IMR-90 (cell line): ENCODE results near the gene KRT74. TPM values are rescaled to one million over a fixed set of nuclear protein-coding genes. Genes with fewer than 3 reads are reported as not detected.

Experiments used
- ATAC-seq: fragments of 200-7000 bp; cut with Tn5 transposase; 2 replicates; pipeline ENCODE4 v1.9.1; 2020; ENCODE audit warnings: low read depth, mild to moderate bottlenecking, moderate library complexity
- BruUV-seq: library from RNA; stranded (reverse); fragments of 400-500 nt; replicated peaks from 2 replicates; lab custom pipeline; 2021; lab: Mats Ljungman, UMichigan
- CTCF ChIA-PET: fragments of 300-600 bp; formaldehyde crosslinking; extraction: SDS; loops from one replicate; lab custom pipeline; 2021; ENCODE audit warnings: antibody characterized with exemption; lab: Yijun Ruan, JAX
- POLR2A ChIA-PET: fragments of 300-600 bp; sonication (Branson Sonifier 250); formaldehyde crosslinking; loops from one replicate; lab custom pipeline; 2022; ENCODE audit warnings: antibody characterized with exemption; ENCODE audit not compliant: unreplicated experiment; lab: Charles Lee
- DNase-seq: peaks from one replicate; pipeline ENCODE4 v3.0.0; 2013
- H2AFZ ChIP-seq: replicated peaks from 2 replicates; pipeline ENCODE3; 2013; ENCODE audit warnings: low read length, mild to moderate bottlenecking; ENCODE audit not compliant: poor library complexity
- H2AK5ac ChIP-seq: 2 replicates; pipeline ENCODE4 v1.6.1; 2013; ENCODE audit warnings: low read depth, low read length, inconsistent platforms
- H2AK9ac ChIP-seq: replicated peaks from 2 replicates; pipeline ENCODE3; 2013; ENCODE audit warnings: mild to moderate bottlenecking, low read depth, low read length, moderate library complexity; ENCODE audit not compliant: poor library complexity
- H2BK120ac ChIP-seq: 2 replicates; pipeline ENCODE4 v1.6.1; 2013; ENCODE audit warnings: low read depth, low read length, inconsistent platforms
- H2BK15ac ChIP-seq: 3 replicates; pipeline ENCODE4 v1.6.1; 2013; ENCODE audit warnings: low read depth, low read length, inconsistent platforms
- H2BK20ac ChIP-seq: 2 replicates; pipeline ENCODE4 v1.6.1; 2013; ENCODE audit warnings: low read depth, mild to moderate bottlenecking, inconsistent platforms, low read length, moderate library complexity
- H2BK5ac ChIP-seq: 2 replicates; pipeline ENCODE4 v1.6.1; 2013; ENCODE audit warnings: mild to moderate bottlenecking, low read depth, low read length, inconsistent platforms; ENCODE audit not compliant: poor library complexity, severe bottlenecking
- H3K14ac ChIP-seq: replicated peaks from 2 replicates; pipeline ENCODE4 v1.6.1; 2013; ENCODE audit warnings: low read depth, low read length, inconsistent platforms
- H3K18ac ChIP-seq: 2 replicates; pipeline ENCODE4 v1.6.1; 2013; ENCODE audit warnings: low read depth, low read length, control low read depth
- H3K23ac ChIP-seq: 2 replicates; pipeline ENCODE4 v1.6.1; 2013; ENCODE audit warnings: low read depth, low read length, inconsistent platforms
- H3K27ac ChIP-seq: 2 replicates; pipeline ENCODE4 v1.5.1; 2013; ENCODE audit warnings: mild to moderate bottlenecking, control low read depth, low read length; ENCODE audit not compliant: insufficient read depth
- H3K27me3 ChIP-seq: 2 replicates; pipeline ENCODE4 v1.6.1; 2013; ENCODE audit warnings: low read length; ENCODE audit not compliant: control insufficient read depth, insufficient read depth
- H3K36me3 ChIP-seq: 2 replicates; pipeline ENCODE4 v1.6.1; 2013; ENCODE audit warnings: low read length, mixed read lengths; ENCODE audit not compliant: control insufficient read depth, insufficient read depth
- H3K4ac ChIP-seq: 2 replicates; pipeline ENCODE4 v1.6.1; 2013; ENCODE audit warnings: low read depth, low read length, inconsistent platforms
- H3K4me1 ChIP-seq: 2 replicates; pipeline ENCODE4 v1.6.1; 2013; ENCODE audit warnings: low read length, mixed read lengths; ENCODE audit not compliant: control insufficient read depth, insufficient read depth
- H3K4me2 ChIP-seq: 2 replicates; pipeline ENCODE4 v1.6.1; 2013; ENCODE audit warnings: low read depth, mild to moderate bottlenecking, control low read depth, low read length, moderate library complexity
- H3K4me3 ChIP-seq: 2 replicates; pipeline ENCODE4 v1.5.1; 2013; ENCODE audit warnings: low read depth, mild to moderate bottlenecking, control low read depth, low read length, moderate library complexity; ENCODE audit not compliant: insufficient read depth
- H3K56ac ChIP-seq: 2 replicates; pipeline ENCODE4 v1.6.1; 2013; ENCODE audit warnings: low read length, inconsistent platforms; ENCODE audit not compliant: insufficient read depth; ENCODE audit errors: extremely low read depth
- H3K79me1 ChIP-seq, 2 experiments: 2 replicates each; pipeline ENCODE4 v1.6.1; 2013; ENCODE audit warnings: low read length in 2 of 2, inconsistent platforms in 1 of 2, low read depth in 1 of 2
- H3K9ac ChIP-seq: 2 replicates; pipeline ENCODE4 v1.6.1; 2013; ENCODE audit warnings: low read depth, low read length, control low read depth
- H3K9me1 ChIP-seq: 2 replicates; pipeline ENCODE4 v1.6.1; 2013; ENCODE audit warnings: low read length, inconsistent platforms; ENCODE audit not compliant: insufficient read depth
- H3K9me3 ChIP-seq: 2 replicates; pipeline ENCODE4 v1.6.1; 2013; ENCODE audit warnings: low read length; ENCODE audit not compliant: control insufficient read depth, insufficient read depth
- H4K20me1 ChIP-seq: 2 replicates; pipeline ENCODE4 v1.6.1; 2013; ENCODE audit warnings: low read length, inconsistent platforms; ENCODE audit not compliant: insufficient read depth
- H4K5ac ChIP-seq: 2 replicates; pipeline ENCODE4 v1.6.1; 2013; ENCODE audit warnings: mild to moderate bottlenecking, low read depth, low read length, control low read depth
- H4K8ac ChIP-seq, 2 experiments: 2 replicates each; pipeline ENCODE4 v1.6.1; 2013; ENCODE audit warnings: low read depth in 2 of 2, low read length in 2 of 2, control low read depth in 1 of 2, inconsistent platforms in 1 of 2
- H4K91ac ChIP-seq: 2 replicates; pipeline ENCODE4 v1.6.1; 2013; ENCODE audit warnings: low read depth, low read length, inconsistent platforms; ENCODE audit not compliant: insufficient read depth
- WGBS, 2 experiments: methylation state at CpG; one replicate each; pipeline versions ENCODE4 v1.1.5 to v1.1.7; 2013; ENCODE audit warnings: missing lambda C conversion rate in 2 of 2; ENCODE audit not compliant: insufficient read length in 1 of 2; ENCODE audit errors: extremely low coverage in 2 of 2; 5-methylcytosine and 5-hydroxymethylcytosine counted together
- dilution Hi-C: fragments of 300-500 bp; cut with HindIII; formaldehyde crosslinking; loops from one replicate; pipeline ENCODE4 v1.14.3; 2018; ENCODE audit warnings: low sequenced_read_pairs; ENCODE audit not compliant: unreplicated experiment
- in situ Hi-C: fragments of 300-500 bp; cut with MboI; formaldehyde crosslinking; loops from 3 replicates; pipeline ENCODE4 v1.14.3; 2019; ENCODE audit warnings: low sequenced_read_pairs, inconsistent platforms, mixed read lengths
- intact Hi-C: fragments of 100-400 bp; cut with micrococcal nuclease; formaldehyde crosslinking; loops from 2 replicates; pipeline ENCODE4 v1.10.0; 2022
- polyA plus RNA-seq, 3 experiments: library from polyadenylated mRNA; depleted of rRNA; stranded (reverse); fragments of >200 nt; gene quantifications; 2 replicates each; pipeline ENCODE4 v1.2.3, GENCODE V29; 2012; ENCODE audit warnings: low replicate concordance in 1 of 3
- total RNA-seq: library from RNA; depleted of rRNA; stranded (reverse); fragments of >200 nt; gene quantifications from 2 replicates; pipeline ENCODE4 v1.2.3, GENCODE V29; 2012
- TF ChIP-seq, protein P1 (sequence below): fragments of 150-350 bp; IDR thresholded peaks from 2 replicates; pipeline ENCODE4 v1.6.1; 2017; ENCODE audit warnings: mild to moderate bottlenecking, antibody characterized with exemption, low read length, low read depth
- TF ChIP-seq, protein P2 (sequence below): conservative IDR thresholded peaks from 2 replicates; pipeline ENCODE4 v1.5.1; 2012; ENCODE audit warnings: mild to moderate bottlenecking, low read depth, low read length, improper control_type of control experiment
- TF ChIP-seq, protein P3 (sequence below): fragments of 150-350 bp; IDR thresholded peaks from 2 replicates; pipeline ENCODE4 v1.6.1; 2016; ENCODE audit warnings: low read depth, mild to moderate bottlenecking, low read length, moderate library complexity, borderline replicate concordance

The KRT74 gene
- total and polyA plus RNA-seq, 2 of the 4 experiments (the other 2 are of a cell fraction) = not detected

DNA sequence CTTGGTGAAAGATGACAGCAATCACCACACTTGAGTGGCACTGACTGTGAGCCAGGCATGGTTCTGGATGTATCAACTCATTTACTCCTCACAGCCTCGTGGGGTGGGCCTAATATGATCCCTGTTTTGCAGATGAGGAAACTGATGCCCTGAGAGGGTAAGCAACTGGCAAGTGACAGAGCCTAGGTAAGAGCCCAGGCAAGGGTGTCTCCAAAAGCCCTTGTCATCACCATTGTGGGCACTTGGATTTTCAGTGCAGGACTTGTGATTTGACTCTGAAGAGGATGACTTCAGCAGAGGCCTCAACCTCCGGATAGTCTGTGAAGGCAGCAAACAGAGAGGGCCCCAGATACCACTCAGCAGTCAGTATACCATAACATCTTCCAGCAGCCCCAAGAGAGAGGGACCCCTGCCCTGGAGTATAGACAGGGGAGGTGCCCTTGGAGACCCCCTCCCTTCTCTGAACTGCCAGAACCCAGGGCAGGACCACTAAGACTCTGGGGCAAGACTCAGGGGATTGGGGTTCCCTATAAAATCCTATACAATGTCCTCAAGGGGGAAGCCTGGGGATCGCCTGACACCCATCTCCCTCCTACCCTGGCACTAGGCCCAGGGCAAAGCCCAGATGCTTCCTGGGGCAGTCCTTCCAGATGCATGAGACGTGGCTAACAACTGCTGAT, 46.4 kb downstream of the KRT74 start:
- Histone ChIP-seq H3K56ac (no peak overlapping the region), H2BK5ac (no peak overlapping the region), H3K18ac (no peak overlapping the region), H3K4me2 (no peak overlapping the region), H4K8ac (no peak overlapping the region), H4K20me1 (no peaks in the 10 kb centered on the region; the same call in 1 of the 2 replicates), H3K14ac (no peak overlapping the region), H2BK15ac (no peak overlapping the region), H3K27ac (no peak overlapping the region), H4K5ac (no peak overlapping the region), H2AK9ac (no peak overlapping the region), H3K23ac (no peak overlapping the region), H3K9me1 (no peaks in the 10 kb centered on the region), H3K9me3 (no peaks in the 10 kb centered on the region), H2BK120ac (no peak overlapping the region), H3K79me1 (no peaks in the 10 kb centered on the region), H3K4me1 (no peaks in the 10 kb centered on the region), H2AK5ac (no peak overlapping the region), H3K4me3 (no peak overlapping the region), H3K4ac (no peak overlapping the region), H2AFZ (peak overlapping the region; percentile 7), H3K27me3 (peaks cover 34% of the 10 kb centered on the region), H4K91ac (no peak overlapping the region), H3K36me3 (no peaks in the 10 kb centered on the region), H3K9ac (no peak overlapping the region), H2BK20ac (no peak overlapping the region)
- ATAC-seq (no peak), DNase-seq (no peak)
- in situ Hi-C loops (no loop called here), intact Hi-C loops (no loop called here), dilution Hi-C loops (no loop called here)
- no CpG with 5 or more reads among the region's 4 CpGs for WGBS, 2 experiments
- BruUV-seq = no TSS peak
- POLR2A ChIA-PET = no interaction called here
- TF ChIP-seq, protein P1, sequence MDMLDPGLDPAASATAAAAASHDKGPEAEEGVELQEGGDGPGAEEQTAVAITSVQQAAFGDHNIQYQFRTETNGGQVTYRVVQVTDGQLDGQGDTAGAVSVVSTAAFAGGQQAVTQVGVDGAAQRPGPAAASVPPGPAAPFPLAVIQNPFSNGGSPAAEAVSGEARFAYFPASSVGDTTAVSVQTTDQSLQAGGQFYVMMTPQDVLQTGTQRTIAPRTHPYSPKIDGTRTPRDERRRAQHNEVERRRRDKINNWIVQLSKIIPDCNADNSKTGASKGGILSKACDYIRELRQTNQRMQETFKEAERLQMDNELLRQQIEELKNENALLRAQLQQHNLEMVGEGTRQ = no peak
- TF ChIP-seq, protein P2, sequence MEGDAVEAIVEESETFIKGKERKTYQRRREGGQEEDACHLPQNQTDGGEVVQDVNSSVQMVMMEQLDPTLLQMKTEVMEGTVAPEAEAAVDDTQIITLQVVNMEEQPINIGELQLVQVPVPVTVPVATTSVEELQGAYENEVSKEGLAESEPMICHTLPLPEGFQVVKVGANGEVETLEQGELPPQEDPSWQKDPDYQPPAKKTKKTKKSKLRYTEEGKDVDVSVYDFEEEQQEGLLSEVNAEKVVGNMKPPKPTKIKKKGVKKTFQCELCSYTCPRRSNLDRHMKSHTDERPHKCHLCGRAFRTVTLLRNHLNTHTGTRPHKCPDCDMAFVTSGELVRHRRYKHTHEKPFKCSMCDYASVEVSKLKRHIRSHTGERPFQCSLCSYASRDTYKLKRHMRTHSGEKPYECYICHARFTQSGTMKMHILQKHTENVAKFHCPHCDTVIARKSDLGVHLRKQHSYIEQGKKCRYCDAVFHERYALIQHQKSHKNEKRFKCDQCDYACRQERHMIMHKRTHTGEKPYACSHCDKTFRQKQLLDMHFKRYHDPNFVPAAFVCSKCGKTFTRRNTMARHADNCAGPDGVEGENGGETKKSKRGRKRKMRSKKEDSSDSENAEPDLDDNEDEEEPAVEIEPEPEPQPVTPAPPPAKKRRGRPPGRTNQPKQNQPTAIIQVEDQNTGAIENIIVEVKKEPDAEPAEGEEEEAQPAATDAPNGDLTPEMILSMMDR = no peak
- TF ChIP-seq, protein P3, sequence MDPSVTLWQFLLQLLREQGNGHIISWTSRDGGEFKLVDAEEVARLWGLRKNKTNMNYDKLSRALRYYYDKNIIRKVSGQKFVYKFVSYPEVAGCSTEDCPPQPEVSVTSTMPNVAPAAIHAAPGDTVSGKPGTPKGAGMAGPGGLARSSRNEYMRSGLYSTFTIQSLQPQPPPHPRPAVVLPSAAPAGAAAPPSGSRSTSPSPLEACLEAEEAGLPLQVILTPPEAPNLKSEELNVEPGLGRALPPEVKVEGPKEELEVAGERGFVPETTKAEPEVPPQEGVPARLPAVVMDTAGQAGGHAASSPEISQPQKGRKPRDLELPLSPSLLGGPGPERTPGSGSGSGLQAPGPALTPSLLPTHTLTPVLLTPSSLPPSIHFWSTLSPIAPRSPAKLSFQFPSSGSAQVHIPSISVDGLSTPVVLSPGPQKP = no peak
- CTCF ChIA-PET = no interaction called here
